Occipital lobe (tissue), 3 donors: ENCODE data around the gene SPDYE2B. TPM values are rescaled to one million over a fixed set of nuclear protein-coding genes. Genes with fewer than 3 reads are reported as not detected.
"Not testable (repeated sequence)": the region's sequence is repeated elsewhere in the genome, so short reads cannot be mapped to it uniquely, and the experiment has no call there.

Experiments used
- DNase-seq: peaks from one replicate; lab custom pipeline; 2025; lab: John Stamatoyannopoulos, UW
- small RNA-seq: library from RNA; depleted of rRNA; stranded (forward); fragments of <200 nt; gene quantifications from one replicate; pipeline ENCODE3, GENCODE V24; 2014
- total RNA-seq: library from RNA; depleted of rRNA; stranded (reverse); fragments of >200 nt; gene quantifications from one replicate; pipeline ENCODE4 v1.2.3, GENCODE V29; 2014

Gene SPDYE2B
- total RNA-seq, 1 donor from 2014 or later: not detected

DNA sequence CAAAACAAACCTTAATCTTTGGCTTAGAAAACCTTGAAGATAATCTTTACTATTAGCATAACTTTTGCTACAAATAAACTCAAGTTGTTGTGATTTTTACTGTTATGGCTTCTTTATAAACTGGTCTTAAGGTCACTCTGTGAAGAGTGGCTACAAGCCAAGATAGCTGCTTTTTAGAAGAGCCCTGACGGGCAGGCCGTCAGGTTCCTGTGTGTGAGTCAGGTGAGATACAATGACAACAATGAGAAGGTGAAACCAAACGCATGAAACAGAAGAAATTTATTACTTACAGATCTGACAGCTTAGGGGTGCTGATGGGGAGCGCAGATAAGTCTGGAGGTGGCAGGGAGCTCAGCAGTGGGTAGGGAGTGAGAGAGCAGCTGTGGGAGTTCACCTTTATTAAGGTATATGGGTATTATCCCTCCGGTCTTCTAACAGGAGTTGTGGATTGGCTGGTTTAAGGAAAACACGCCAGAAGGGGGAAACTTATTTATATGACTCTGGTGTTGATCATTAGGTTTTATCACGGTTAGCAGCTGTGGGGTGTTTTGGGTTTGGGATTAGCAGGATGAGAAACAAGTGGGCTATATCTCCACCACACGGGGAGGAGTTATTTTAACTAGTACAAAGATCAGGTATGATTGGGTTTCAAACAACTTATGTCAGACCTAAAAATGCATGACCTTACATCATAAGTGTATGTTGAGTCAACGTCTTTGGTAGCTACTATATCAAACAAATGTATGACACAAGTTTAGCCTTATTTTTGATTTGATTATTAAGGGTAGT lies 49.0 kb downstream of the SPDYE2B start:
- DNase-seq: not testable (repeated sequence)

Small RNA genes lying within 50 kb of the gene (small RNA-seq; reads per million reads assigned to genes)
- gene AC105052.3 (not detected), gene UPK3BL1 (not detected)

Other genes starting within 250 kb of the SPDYE2B start
- 18.1 TPM for gene ORAI2, start 216.7 kb upstream of the SPDYE2B start, total RNA-seq
- gene ALKBH4, start 185.5 kb upstream of the SPDYE2B start, total RNA-seq: 14.3 TPM
- 39.5 TPM for gene LRWD1, start 185.3 kb upstream of the SPDYE2B start, total RNA-seq
- gene POLR2J, start 171.4 kb upstream of the SPDYE2B start, total RNA-seq: 8.1 TPM
- gene RASA4B, start 132.5 kb upstream of the SPDYE2B start, total RNA-seq: 12.8 TPM
- 1.4 TPM for gene UPK3BL2, start 106.6 kb upstream of the SPDYE2B start, total RNA-seq
- not detected for gene SPDYE2, start 99.1 kb upstream of the SPDYE2B start, total RNA-seq
- gene POLR2J3, start 77.7 kb upstream of the SPDYE2B start, total RNA-seq: 27.3 TPM
- gene RASA4, start 33.6 kb upstream of the SPDYE2B start, total RNA-seq: 30.4 TPM
- 45.4 TPM for gene UPK3BL1, start 7.5 kb upstream of the SPDYE2B start, total RNA-seq
- gene POLR2J2, start 21.3 kb downstream of the SPDYE2B start, total RNA-seq: 3.1 TPM
- gene FAM185A, start 98.7 kb downstream of the SPDYE2B start, total RNA-seq: 21.2 TPM